ENCODE results near the gene ZCCHC3.
"Not testable (repeated sequence)": the region's sequence is repeated elsewhere in the genome, so short reads cannot be mapped to it uniquely, and the experiment has no call there.

Gene ZCCHC3

GRCh38 chr20:313402-313801 lies 16.0 kb downstream of the ZCCHC3 start:
- no peak for DNase-seq

GRCh38 chr20:313948-314347 lies 16.6 kb downstream of the ZCCHC3 start:
- DNase-seq, result no peak

DNA sequence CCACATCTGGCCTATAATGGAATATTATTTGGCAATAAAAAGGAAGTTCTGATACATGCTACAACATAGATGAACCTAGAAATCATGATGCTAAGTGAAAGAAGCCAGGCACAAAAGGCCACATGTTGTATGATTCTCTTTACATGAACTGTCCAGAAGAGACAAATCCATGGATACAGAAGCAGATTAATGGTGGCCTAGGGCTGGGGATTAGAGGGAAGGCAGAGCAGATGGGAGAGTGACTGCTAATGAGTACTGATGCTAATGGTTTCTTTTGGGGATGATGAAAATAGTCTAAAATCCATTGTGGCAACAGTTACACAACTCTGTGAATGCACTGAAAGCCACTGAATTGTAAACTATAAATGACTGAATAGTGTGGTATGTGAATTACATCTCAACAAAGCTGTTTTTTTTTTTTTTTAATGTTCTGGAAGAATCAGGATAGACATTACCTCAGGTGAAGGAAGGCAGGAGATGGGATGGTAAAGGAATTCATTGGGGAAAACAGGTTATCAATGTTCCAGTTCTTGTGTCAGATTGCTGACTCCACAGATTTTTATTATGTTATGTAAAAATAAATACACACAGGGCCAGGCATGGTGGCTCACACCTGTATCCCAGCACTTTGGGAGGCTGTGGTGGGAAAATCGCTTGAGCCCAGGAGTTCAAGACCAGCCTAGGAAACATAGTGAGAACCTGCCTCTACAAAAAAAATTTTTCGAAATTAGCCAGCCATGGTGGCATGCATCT lies 19.1 kb downstream of the ZCCHC3 start:
- DNase-seq, result no peak

- peak; percentile 81 to 88 (median 83) for DNase-seq
Measured at GRCh38 chr20:324177-325044, 27.0 kb downstream of the ZCCHC3 start.

DNA sequence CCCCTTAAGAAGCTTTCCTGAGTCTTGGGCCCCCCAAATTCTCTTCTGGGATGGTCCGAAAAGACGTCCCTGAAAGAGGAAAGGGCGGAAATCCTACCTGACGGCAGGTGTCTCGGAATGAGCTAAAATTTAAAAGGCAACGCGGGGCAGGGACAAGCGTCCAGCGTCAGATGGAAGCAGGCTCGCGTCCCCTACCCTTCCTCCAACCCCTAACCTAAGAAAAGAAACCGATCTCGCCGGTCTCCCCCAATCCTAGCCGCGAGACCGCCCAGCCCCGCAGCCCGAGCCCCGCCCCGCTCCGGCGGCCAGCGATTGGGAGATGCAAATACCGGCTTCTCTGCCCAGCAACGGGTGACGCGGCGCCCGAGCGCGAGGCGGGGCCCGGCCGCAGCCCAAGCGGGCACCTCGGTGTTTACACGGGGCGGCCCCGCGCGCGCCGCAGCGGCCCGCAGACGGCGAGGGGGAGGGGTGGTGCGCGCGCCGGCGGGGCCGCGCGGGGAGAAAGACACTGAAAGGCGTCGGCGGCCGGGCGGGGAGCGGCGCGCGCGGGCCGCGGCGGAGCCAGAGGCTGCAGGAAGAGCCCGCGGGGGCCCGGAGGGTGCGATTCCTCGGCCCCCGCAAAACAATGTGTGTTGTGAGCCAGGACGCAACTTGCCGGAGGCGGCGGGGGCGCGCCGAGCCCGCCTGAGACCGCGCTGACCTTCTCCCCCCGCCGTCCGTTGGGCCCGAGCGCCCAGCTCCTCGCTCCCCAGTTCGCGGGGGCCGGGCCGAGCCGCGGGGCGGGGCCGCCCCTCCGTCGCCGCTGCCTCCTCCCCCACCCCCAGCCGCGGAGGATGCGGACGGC lies 27.9 kb downstream of the ZCCHC3 start, which contains the start of gene SOX12:
Gene SOX12, plus strand, starts transcription at position 508 of the 844 bp plus-strand sequence. CDS start 373 bp downstream, outside the sequence.
- peak; percentile 90 to 97 (median 95) for DNase-seq

DNA sequence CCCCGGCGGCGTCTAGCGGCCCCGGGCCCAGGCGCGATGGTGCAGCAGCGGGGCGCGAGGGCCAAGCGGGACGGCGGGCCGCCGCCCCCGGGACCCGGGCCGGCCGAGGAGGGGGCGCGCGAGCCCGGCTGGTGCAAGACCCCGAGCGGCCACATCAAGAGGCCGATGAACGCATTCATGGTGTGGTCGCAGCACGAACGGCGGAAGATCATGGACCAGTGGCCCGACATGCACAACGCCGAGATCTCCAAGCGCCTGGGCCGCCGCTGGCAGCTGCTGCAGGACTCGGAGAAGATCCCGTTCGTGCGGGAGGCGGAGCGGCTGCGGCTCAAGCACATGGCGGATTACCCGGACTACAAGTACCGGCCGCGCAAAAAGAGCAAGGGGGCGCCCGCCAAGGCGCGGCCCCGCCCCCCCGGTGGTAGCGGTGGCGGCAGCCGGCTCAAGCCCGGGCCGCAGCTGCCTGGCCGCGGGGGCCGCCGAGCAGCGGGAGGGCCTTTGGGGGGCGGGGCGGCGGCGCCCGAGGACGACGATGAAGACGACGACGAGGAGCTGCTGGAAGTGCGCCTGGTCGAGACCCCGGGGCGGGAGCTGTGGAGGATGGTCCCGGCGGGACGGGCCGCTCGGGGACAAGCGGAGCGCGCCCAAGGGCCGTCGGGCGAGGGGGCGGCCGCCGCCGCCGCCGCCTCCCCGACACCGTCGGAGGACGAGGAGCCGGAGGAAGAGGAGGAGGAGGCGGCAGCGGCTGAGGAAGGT lies 28.7 kb downstream of the ZCCHC3 start:
- DNase-seq, result peak in 4 of 5 experiments; percentile 14 to 64 (median 34)

DNA sequence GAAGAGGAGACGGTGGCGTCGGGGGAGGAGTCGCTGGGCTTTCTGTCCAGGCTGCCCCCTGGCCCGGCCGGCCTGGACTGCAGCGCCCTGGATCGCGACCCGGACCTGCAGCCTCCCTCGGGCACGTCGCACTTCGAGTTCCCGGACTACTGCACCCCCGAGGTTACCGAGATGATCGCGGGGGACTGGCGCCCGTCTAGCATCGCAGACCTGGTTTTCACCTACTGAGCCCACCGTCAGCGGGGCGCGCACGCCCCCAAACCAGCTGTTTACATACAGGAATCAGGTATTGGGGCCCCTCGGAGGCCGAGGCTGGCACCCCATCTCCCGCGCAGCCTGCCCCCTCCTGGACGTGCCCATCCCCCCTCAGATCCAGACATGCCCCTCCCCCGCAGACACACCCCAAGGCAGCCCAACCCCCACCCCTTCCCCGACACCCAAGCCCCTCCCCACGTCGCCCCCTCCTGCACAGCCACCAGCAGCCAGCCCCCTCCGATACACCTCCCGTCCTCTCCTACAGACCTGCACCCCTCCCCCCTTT lies 29.3 kb downstream of the ZCCHC3 start:
- DNase-seq, result peak in 1 of 5 experiments; percentile 27

GRCh38 chr20:327186-328026 lies 30.0 kb downstream of the ZCCHC3 start:
- peak; percentile 38 to 88 (median 65) for DNase-seq

DNA sequence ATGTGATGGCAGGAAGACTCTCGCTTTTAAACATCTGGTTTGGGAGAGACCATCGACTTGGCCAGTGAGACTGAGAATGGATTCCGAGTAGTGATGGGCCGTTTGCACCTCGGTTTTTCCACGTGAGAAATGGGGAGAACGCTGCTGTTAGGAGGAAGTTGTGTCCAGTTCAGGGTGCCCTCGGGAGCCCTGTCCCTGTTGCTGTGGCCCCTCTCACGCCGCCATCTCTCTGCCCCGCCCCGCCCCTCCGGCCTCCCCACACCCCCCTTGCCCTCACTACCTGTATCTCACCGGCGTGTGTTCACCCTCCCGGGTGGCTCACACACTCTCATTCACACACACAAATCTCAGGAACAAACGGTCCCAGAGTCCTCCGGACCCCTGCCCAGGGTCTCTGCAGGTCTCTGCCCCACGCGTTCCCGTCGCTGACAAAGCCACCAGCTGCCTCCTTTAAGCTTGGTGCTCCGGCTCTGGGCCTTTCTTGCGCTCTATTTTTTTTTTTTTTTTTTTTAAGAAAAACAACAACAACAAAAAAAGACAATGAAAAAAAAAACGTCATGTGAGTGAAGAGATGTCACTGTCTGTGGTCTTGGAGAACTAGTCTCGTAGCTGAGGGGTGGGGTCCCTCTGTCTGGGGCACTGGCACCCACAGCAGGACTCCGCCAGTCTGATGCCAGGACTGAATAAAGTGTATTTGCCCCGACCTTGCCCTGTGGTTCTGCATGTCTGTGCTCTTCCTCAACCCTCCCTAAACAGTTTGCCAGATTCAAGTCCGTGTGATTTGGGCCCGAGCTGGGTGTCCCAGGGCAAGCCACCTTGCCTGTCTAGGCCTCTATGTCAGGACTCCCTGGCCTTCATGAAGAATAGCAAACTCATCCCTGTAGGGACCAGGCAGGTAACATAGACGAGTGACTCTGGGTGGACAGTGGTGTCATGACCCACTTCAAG lies 30.9 kb downstream of the ZCCHC3 start:
- no peak for DNase-seq

DNA sequence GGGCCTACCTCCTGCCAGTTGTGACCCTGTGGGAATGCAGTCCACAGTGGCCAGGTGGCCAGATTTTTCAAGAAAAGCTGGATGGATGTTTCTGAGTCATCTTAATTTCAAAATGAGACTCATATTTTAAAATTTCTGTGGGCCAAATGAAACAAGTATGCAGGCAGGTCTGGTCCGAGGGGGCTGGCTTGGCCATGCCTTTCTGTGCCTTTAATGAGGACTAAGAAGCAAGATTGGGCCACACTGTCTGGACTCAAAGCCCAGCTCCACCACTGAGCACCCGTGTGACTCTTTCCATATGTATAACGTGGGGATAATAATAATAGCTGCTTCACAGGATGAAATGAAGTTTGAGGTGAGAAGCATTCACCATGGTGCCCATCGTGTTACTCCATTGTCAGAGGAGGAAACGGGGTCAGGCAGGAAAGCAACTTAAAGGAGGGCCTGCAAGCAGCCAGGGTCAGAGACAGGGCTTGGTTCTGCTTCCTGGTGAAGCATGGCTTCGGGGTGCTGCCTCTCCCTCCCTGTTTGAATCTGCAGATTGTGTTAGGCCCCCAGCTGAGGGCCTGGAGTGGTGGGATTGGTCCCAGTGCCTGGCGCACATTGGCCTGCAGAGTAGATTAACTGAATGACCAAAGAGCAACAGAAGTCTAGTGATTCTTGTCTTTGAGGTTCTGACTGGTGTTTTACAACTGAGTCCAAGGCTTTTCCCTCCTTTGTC lies 31.8 kb downstream of the ZCCHC3 start:
- DNase-seq, result no peak

- no peak for DNase-seq
Measured at GRCh38 chr20:329851-330232, 32.5 kb downstream of the ZCCHC3 start.

DNA sequence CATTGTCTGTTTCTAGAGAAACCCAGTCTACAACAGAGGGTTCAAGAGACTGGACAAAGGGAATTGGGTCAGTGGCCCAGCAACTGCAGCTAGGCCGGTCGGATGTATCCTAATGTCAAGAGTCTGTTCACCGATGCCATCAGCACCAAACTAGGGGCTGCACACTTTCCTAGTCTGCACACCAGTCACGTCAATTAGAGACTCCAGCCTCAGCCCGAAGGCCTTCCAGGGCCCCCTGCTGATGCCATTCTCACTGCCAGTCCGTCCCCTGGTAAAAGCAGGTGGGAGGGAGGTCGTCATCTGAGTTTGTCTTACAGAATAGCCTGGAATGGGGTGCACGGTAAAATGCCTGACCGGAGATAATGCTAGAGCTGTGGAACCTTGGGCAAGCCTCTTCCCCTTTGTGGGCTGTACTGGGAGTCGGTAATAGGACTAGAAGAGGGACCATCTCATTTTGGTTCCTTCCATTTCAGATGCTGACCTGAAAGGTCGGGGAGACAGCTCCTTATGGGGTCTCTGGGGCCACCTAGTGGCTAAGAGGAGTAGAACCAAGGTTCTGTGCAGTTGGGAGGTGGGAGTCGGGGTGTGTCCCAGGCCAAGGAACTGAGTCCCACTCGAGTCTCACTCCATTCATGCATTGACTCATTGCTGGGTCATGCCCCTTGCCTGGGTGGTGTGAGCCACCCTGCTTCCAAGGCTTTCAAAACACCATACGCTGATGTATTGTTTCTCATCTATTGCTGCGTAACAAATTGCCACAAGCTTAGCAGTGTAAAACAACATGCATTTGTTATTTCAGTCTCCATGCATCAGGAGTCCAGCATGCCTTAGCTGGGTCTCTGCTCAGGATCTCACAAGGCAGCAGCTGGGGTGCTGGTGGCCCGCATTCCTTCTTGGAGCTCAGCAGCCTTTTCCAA lies 33.1 kb downstream of the ZCCHC3 start:
- peak in 4 of 5 experiments; percentile 43 to 69 (median 50) for DNase-seq

GRCh38 chr20:334578-334977 lies 37.2 kb downstream of the ZCCHC3 start:
- no peak for DNase-seq

DNA sequence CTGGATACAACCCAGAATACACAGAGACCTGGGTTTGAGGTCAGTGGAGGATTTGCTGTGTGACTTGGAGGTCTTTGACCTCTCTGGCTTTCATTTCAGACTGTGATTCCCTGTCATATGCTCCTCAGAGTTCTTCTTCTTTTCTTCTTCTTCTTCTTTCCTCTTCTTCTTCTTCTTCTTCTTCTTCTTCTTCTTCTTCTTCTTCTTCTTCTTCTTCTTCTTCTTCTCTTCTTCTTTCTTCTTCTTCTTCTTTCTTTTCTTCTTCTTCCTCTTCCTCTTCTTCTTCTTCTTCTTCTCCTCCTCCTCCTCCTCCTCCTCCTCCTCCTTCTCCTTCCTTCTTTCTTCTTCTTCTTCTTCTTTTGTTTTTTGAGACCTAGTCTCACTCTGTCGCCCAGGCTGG lies 38.7 kb downstream of the ZCCHC3 start:
- not testable (repeated sequence) for DNase-seq

DNA sequence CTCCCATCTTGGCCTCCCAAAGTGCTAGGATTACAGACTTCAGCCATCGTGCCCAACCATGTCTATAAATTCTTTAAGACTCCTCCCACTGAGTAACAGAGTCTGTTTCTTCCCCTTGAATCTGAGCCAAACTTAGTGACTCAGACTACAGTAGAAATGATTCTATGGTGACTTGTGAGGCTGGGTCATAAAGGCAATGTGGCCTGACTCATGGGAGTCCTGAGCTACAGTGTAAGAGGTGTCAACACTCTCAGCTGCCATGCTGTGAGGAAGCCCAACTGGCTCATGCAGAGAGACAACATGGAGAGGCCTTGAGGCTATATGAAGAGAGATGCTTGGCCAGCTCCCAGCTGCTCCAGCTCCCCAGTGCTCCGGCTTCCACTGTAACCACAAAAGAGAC lies 44.3 kb downstream of the ZCCHC3 start:
- DNase-seq, result peak in 1 of 5 experiments; percentile 26

GRCh38 chr20:343107-343506 lies 45.7 kb downstream of the ZCCHC3 start:
- no peak for DNase-seq

- no peak for DNase-seq
Measured at GRCh38 chr20:346033-346639, 48.8 kb downstream of the ZCCHC3 start.

Measured in T-helper 2 cell (primary cell).